Activated CD4-positive, alpha-beta T cell treated with anti-CD3 and anti-CD28 coated beads, Interleukin-2, amount 50 U/mL, for 1 hour (primary cell): Measurements from ENCODE around the gene AKIRIN1.
"Not testable (repeated sequence)": the region's sequence is repeated elsewhere in the genome, so short reads cannot be mapped to it uniquely, and the experiment has no call there.

Experiments
- DNase-seq: peaks from one replicate; pipeline ENCODE4 v3.0.0-alpha.2; 2020

Gene AKIRIN1

GRCh38 chr1:38997034-38997900 lies 6.2 kb downstream of the AKIRIN1 start:
- DNase-seq = no peak

- no peak for DNase-seq
These were observed 6.8 kb downstream of the AKIRIN1 start for GRCh38 chr1:38997901-38998190.

- no peak for DNase-seq
These were observed 10.7 kb downstream of the AKIRIN1 start for GRCh38 chr1:39001516-39002421.

GRCh38 chr1:39003281-39003680 lies 12.2 kb downstream of the AKIRIN1 start:
- no peak for DNase-seq

GRCh38 chr1:39003794-39004193 lies 12.7 kb downstream of the AKIRIN1 start:
- no peak for DNase-seq

- DNase-seq = no peak
These were observed 15.2 kb downstream of the AKIRIN1 start for GRCh38 chr1:39006287-39006686.

GRCh38 chr1:39006726-39007645 lies 15.9 kb downstream of the AKIRIN1 start:
- DNase-seq = no peak

GRCh38 chr1:39014956-39015355 lies 23.9 kb downstream of the AKIRIN1 start:
- DNase-seq = not testable (repeated sequence)

- DNase-seq = no peak
These were observed 25.6 kb downstream of the AKIRIN1 start for GRCh38 chr1:39016604-39017171.

GRCh38 chr1:39017266-39017665 lies 26.2 kb downstream of the AKIRIN1 start:
- DNase-seq = no peak

GRCh38 chr1:39020494-39020893 lies 29.4 kb downstream of the AKIRIN1 start:
- DNase-seq = not testable (repeated sequence)

GRCh38 chr1:39021426-39021825 lies 30.4 kb downstream of the AKIRIN1 start:
- no peak for DNase-seq

- DNase-seq = no peak
These were observed 32.1 kb downstream of the AKIRIN1 start for GRCh38 chr1:39023140-39023539.

- DNase-seq = peak; percentile 79
These were observed 35.2 kb downstream of the AKIRIN1 start, which contains the start of gene NDUFS5 for GRCh38 chr1:39026051-39026865. TSS of gene NDUFS5 (plus strand) at chr1:39026350. CDS start at chr1:39028725, 2,375 bp downstream.

GRCh38 chr1:39026866-39027507 lies 35.9 kb downstream of the AKIRIN1 start:
- no peak for DNase-seq

- DNase-seq = no peak
These were observed 43.1 kb downstream of the AKIRIN1 start for GRCh38 chr1:39034114-39034654.

- DNase-seq = no peak
These were observed 45.6 kb downstream of the AKIRIN1 start for GRCh38 chr1:39036678-39037077.

- no peak for DNase-seq
These were observed 52.4 kb downstream of the AKIRIN1 start for GRCh38 chr1:39043513-39043912.

- DNase-seq = no peak
These were observed 53.7 kb downstream of the AKIRIN1 start for GRCh38 chr1:39044762-39045161.

- DNase-seq = no peak
These were observed 54.2 kb downstream of the AKIRIN1 start for GRCh38 chr1:39045231-39045630.
